HCT116 (cell line): Measurements from ENCODE around the gene PNPO. TPM values are rescaled to one million over a fixed set of nuclear protein-coding genes. Genes with fewer than 3 reads are reported as not detected.

Source experiments
- ATAC-seq: fragments of 200-7000 bp; cut with Tn5 transposase; 2 replicates; pipeline ENCODE4 v1.9.1; 2020; ENCODE audit warnings: mild to moderate bottlenecking, moderate library complexity
- BruUV-seq: library from RNA; stranded (reverse); fragments of 400-500 nt; replicated peaks from 2 replicates; lab custom pipeline; 2021; lab: Mats Ljungman, UMichigan
- CTCF ChIA-PET: fragments of 300-600 bp; sonication (Branson Sonifier 250); formaldehyde crosslinking; loops from one replicate; lab custom pipeline; 2021; ENCODE audit warnings: antibody characterized with exemption; lab: Charles Lee
- POLR2A ChIA-PET: fragments of 300-600, 350-600 bp; sonication (Branson Sonifier 250); formaldehyde crosslinking; loops from one replicate; lab custom pipeline; 2021; ENCODE audit warnings: antibody characterized with exemption; lab: Charles Lee
- RAD21 ChIA-PET, 2 experiments: fragments of 300-600 bp; sonication (Branson Sonifier 250); formaldehyde crosslinking; loops; one replicate each; lab custom pipeline; 2023; ENCODE audit warnings: low total read pairs in 2 of 2; ENCODE audit not compliant: uncharacterized antibody in 2 of 2, unreplicated experiment in 2 of 2, low non-redundant PET in 1 of 2; lab: Charles Lee
- DNase-seq: peaks from one replicate; pipeline ENCODE4 v3.0.0-alpha.2; 2010; ENCODE audit warnings: low read depth, low spot score
- H2AFZ ChIP-seq: fragments of 200-600 bp; shearing (Covaris generic), sonication (generic); 2 replicates; pipeline ENCODE4 v1.6.1; 2017; ENCODE audit warnings: low read depth, mixed run types, mixed read lengths, antibody characterized with exemption, low read length; ENCODE audit not compliant: poor library complexity, severe bottlenecking
- H3K27ac ChIP-seq: 2 replicates; pipeline ENCODE4 v1.5.1; 2012; ENCODE audit warnings: low read depth, low read length
- H3K27me3 ChIP-seq: fragments of 200-600 bp; sonication (generic); 2 replicates; pipeline ENCODE4 v1.6.1; 2016; ENCODE audit warnings: mixed run types, low read length, mixed read lengths; ENCODE audit not compliant: insufficient read depth
- H3K36me3 ChIP-seq, 2 experiments: fragments of 200-500 bp in 1 of 2; fragments of 200-600 bp in 1 of 2; sonication (Bioruptor generic) in 1 of 2; sonication (generic) in 1 of 2; 2 replicates each; pipeline versions ENCODE4 v1.5.1 to v1.6.1; 2014 to 2016; ENCODE audit warnings: low read length in 2 of 2, inconsistent platforms in 1 of 2, mixed read lengths in 1 of 2, mixed run types in 1 of 2; ENCODE audit not compliant: insufficient read depth in 2 of 2, control insufficient read depth in 1 of 2
- H3K4me1 ChIP-seq, 2 experiments: fragments of 200-600 bp in 1 of 2; sonication (generic) in 1 of 2; 2 replicates each; pipeline versions ENCODE4 v1.5.1 to v1.6.1; 2012 to 2017; ENCODE audit warnings: low read length in 2 of 2, inconsistent platforms in 1 of 2, mild to moderate bottlenecking in 1 of 2, mixed read lengths in 1 of 2, mixed run types in 1 of 2, moderate library complexity in 1 of 2; ENCODE audit not compliant: insufficient read depth in 2 of 2, control insufficient read depth in 1 of 2
- H3K4me2 ChIP-seq: fragments of 200-600 bp; sonication (generic); 2 replicates; pipeline ENCODE4 v1.6.1; 2017; ENCODE audit warnings: mixed run types, low read length, mixed read lengths
- H3K4me3 ChIP-seq, 2 experiments: fragments of 200-600 bp in 1 of 2; sonication (generic) in 1 of 2; replicated peaks in 1 of 2; 2 replicates each; pipeline ENCODE4 v1.5.1; 2011 to 2016; ENCODE audit warnings: low read length in 2 of 2, control low read depth in 1 of 2, low read depth in 1 of 2, mild to moderate bottlenecking in 1 of 2, mixed read lengths in 1 of 2, mixed run types in 1 of 2
- H3K79me2 ChIP-seq: fragments of 200-600 bp; sonication (generic); 2 replicates; pipeline ENCODE4 v1.6.1; 2017; ENCODE audit warnings: mild to moderate bottlenecking, mixed run types, low read length, moderate library complexity, mixed read lengths; ENCODE audit not compliant: insufficient read depth
- H3K9ac ChIP-seq: fragments of 200-600 bp; sonication (generic); 2 replicates; pipeline ENCODE4 v1.6.1; 2016; ENCODE audit warnings: low read length, mixed read lengths
- H3K9me2 ChIP-seq: fragments of 200-600 bp; sonication (generic), shearing (Covaris generic); 2 replicates; pipeline ENCODE4 v1.6.1; 2017; ENCODE audit warnings: mixed run types, mild to moderate bottlenecking, moderate library complexity; ENCODE audit not compliant: insufficient read depth
- H3K9me3 ChIP-seq, 2 experiments: fragments of 200-500 bp in 1 of 2; fragments of 200-600 bp in 1 of 2; sonication (Bioruptor generic) in 1 of 2; sonication (generic) in 1 of 2; 2 replicates each; pipeline ENCODE4 v1.6.1; 2014 to 2017; ENCODE audit warnings: low read length in 2 of 2, mixed read lengths in 2 of 2, inconsistent platforms in 1 of 2, low read depth in 1 of 2, mild to moderate bottlenecking in 1 of 2, mixed run types in 1 of 2, moderate library complexity in 1 of 2; ENCODE audit not compliant: control insufficient read depth in 1 of 2, insufficient read depth in 1 of 2
- H4K20me1 ChIP-seq: fragments of 200-600 bp; sonication (generic), shearing (Covaris generic); 2 replicates; pipeline ENCODE4 v1.6.1; 2017; ENCODE audit warnings: mixed run types, mild to moderate bottlenecking, moderate library complexity; ENCODE audit not compliant: insufficient read depth
- ATF3 ChIP-seq: IDR thresholded peaks from 2 replicates; pipeline ENCODE4 v1.6.1; 2012
- CBX3 ChIP-seq: IDR thresholded peaks from 2 replicates; pipeline ENCODE4 v1.6.1; 2012; ENCODE audit warnings: low read depth
- CEBPB ChIP-seq: IDR thresholded peaks from 2 replicates; pipeline ENCODE4 v1.6.1; 2012; ENCODE audit warnings: low read depth
- CTCF ChIP-seq, 3 experiments: fragments of 200-600 bp in 1 of 3; sonication (generic) in 1 of 3; IDR thresholded peaks in 2 of 3; conservative IDR thresholded peaks in 1 of 3; 2 replicates each; pipeline ENCODE4 v1.5.1; 2012 to 2017; ENCODE audit warnings: low read depth in 2 of 3, low read length in 2 of 3, antibody characterized with exemption in 1 of 3, borderline replicate concordance in 1 of 3, control low read depth in 1 of 3, mild to moderate bottlenecking in 1 of 3, mixed read lengths in 1 of 3, mixed run types in 1 of 3, moderate library complexity in 1 of 3; ENCODE audit not compliant: insufficient read depth in 1 of 3
- EGR1 ChIP-seq: IDR thresholded peaks from 2 replicates; pipeline ENCODE4 v1.6.1; 2012; ENCODE audit warnings: low read depth
- ELF1 ChIP-seq: IDR thresholded peaks from 2 replicates; pipeline ENCODE4 v1.6.1; 2012; ENCODE audit warnings: low read depth, borderline replicate concordance
- EZH2 ChIP-seq: fragments of 200-600 bp; sonication (generic); IDR thresholded peaks from 2 replicates; pipeline ENCODE4 v1.6.1; 2017; ENCODE audit warnings: antibody characterized with exemption, mixed run types
- FOSL1 ChIP-seq: IDR thresholded peaks from 2 replicates; pipeline ENCODE4 v1.6.1; 2012; ENCODE audit warnings: low read depth
- JUND ChIP-seq: IDR thresholded peaks from 2 replicates; pipeline ENCODE4 v1.6.1; 2012
- MAX ChIP-seq: IDR thresholded peaks from 2 replicates; pipeline ENCODE4 v1.6.1; 2012
- POLR2A ChIP-seq: IDR thresholded peaks from 2 replicates; pipeline ENCODE4 v1.7.0; 2011; ENCODE audit warnings: borderline replicate concordance; ENCODE audit not compliant: insufficient read depth, insufficient read length; ENCODE audit errors: extremely low read depth
- POLR2AphosphoS5 ChIP-seq: IDR thresholded peaks from 2 replicates; pipeline ENCODE4 v1.6.1; 2011; ENCODE audit warnings: mild to moderate bottlenecking, low read depth, low read length, moderate library complexity
- RAD21 ChIP-seq: IDR thresholded peaks from 2 replicates; pipeline ENCODE4 v1.6.1; 2012; ENCODE audit warnings: low read depth, mild to moderate bottlenecking
- SIN3A ChIP-seq: IDR thresholded peaks from 2 replicates; pipeline ENCODE4 v1.6.1; 2012; ENCODE audit warnings: low read depth
- SRF ChIP-seq: IDR thresholded peaks from 2 replicates; pipeline ENCODE4 v1.6.1; 2012; ENCODE audit warnings: low read depth
- TCF7L2 ChIP-seq: IDR thresholded peaks from 2 replicates; pipeline ENCODE4 v1.7.0; 2011; ENCODE audit warnings: borderline replicate concordance, inconsistent platforms; ENCODE audit not compliant: insufficient read depth, insufficient read length; ENCODE audit errors: extremely low read depth
- YY1 ChIP-seq: IDR thresholded peaks from 2 replicates; pipeline ENCODE4 v1.6.1; 2011; ENCODE audit warnings: low read length, low read depth, moderate library complexity, mild to moderate bottlenecking; ENCODE audit not compliant: insufficient replicate concordance; ENCODE audit errors: extremely low read depth
- ZBTB33 ChIP-seq: IDR thresholded peaks from 2 replicates; pipeline ENCODE4 v1.6.1; 2011; ENCODE audit warnings: mild to moderate bottlenecking, low read length, moderate library complexity; ENCODE audit not compliant: insufficient replicate concordance; ENCODE audit errors: extremely low read depth
- ZFX ChIP-seq: fragments of 450-650 bp; IDR thresholded peaks from 2 replicates; pipeline ENCODE4 v1.6.1; 2017
- ZNF274 ChIP-seq: fragments of 200-500 bp; sonication (Bioruptor generic); IDR thresholded peaks from 2 replicates; pipeline ENCODE4 v1.6.1; 2014; ENCODE audit warnings: mild to moderate bottlenecking, low read depth, low read length, inconsistent platforms
- intact Hi-C: fragments of 100-400 bp; cut with micrococcal nuclease; formaldehyde crosslinking; loops from 2 replicates; pipeline ENCODE4 v1.10.0; 2022
- total RNA-seq: library from RNA; stranded (reverse); gene quantifications from one replicate; pipeline ENCODE4 v1.2.1, GENCODE V29; 2021; ENCODE audit not compliant: unreplicated experiment

PNPO gene
- total RNA-seq, 1 experiment from 2014 or later, result 74.9 TPM

GRCh38 chr17:47917581-47917980 lies 23.8 kb upstream of the PNPO start:
- Histone ChIP-seq H3K4me2 (no peak overlapping the region), H2AFZ (no peak overlapping the region), H3K79me2 (no peaks in the 10 kb centered on the region), H3K27me3 (no peaks in the 10 kb centered on the region), H3K27ac (no peak overlapping the region), H3K36me3 (no peaks in the 10 kb centered on the region), H3K9me2 (no peaks in the 10 kb centered on the region), H4K20me1 (no peaks in the 10 kb centered on the region), H3K4me1 (no peaks in the 10 kb centered on the region), H3K4me3 (no peak overlapping the region), H3K9ac (no peak overlapping the region), H3K9me3 (no peaks in the 10 kb centered on the region)
- intact Hi-C loops, result no loop called here
- TF ChIP-seq RAD21 (no peak), TCF7L2 (no peak), MAX (no peak), POLR2A (no peak), ZFX (no peak), EZH2 (no peak), ATF3 (no peak), POLR2AphosphoS5 (no peak), CTCF (IDR thresholded peaks at IDR 0.05 in 2 of 3, conservative IDR thresholded peaks at IDR 0.05 in 1 of 3; ENCODE audit: borderline replicate concordance in 1 of 3, insufficient read depth in 1 of 3, low read depth in 2 of 3, low read length in 2 of 3) (no peak), ELF1 (no peak), SRF (no peak), YY1 (no peak), JUND (no peak), ZBTB33 (no peak), CEBPB (no peak), ZNF274 (no peak), SIN3A (no peak), FOSL1 (no peak), EGR1 (no peak), CBX3 (no peak)
- ChIA-PET POLR2A (no interaction called here), CTCF (no interaction called here), RAD21 (no interaction called here)
- BruUV-seq, result no TSS peak
- ATAC-seq, result no peak
- DNase-seq, result no peak
